Breast epithelium (tissue), 4 donors: ENCODE data around the gene PLD3. TPM values are rescaled to one million over a fixed set of nuclear protein-coding genes. Genes with fewer than 3 reads are reported as not detected.
"Not testable (repeated sequence)": the region's sequence is repeated elsewhere in the genome, so short reads cannot be mapped to it uniquely, and the experiment has no call there.

Experiments used
- DNase-seq, 2 donors: peaks; one replicate each; pipeline ENCODE4 v3.0.0-alpha.2; 2019; ENCODE audit warnings: low spot score in 2 of 2
- H3K27ac ChIP-seq, 2 donors: fragments of 200-600 bp; sonication (generic) in 1 of 2; one replicate each; pipeline ENCODE4 v1.5.1; 2016 to 2019; ENCODE audit warnings: mild to moderate bottlenecking in 1 of 2
- H3K27me3 ChIP-seq, 2 donors: fragments of 200-600 bp; sonication (generic) in 1 of 2; one replicate each; pipeline versions ENCODE4 v1.5.1 to v1.6.0; 2017 to 2019; ENCODE audit warnings: control low read depth in 1 of 2, mild to moderate bottlenecking in 1 of 2
- H3K36me3 ChIP-seq: fragments of 200-600 bp; one replicate; pipeline ENCODE4 v1.5.1; 2019
- H3K4me1 ChIP-seq, 2 donors: fragments of 200-600 bp; sonication (generic); one replicate each; pipeline ENCODE4 v1.5.1; 2016 to 2019; ENCODE audit warnings: control low read depth in 1 of 2
- H3K4me3 ChIP-seq, 3 donors: fragments of 200-600 bp; sonication (generic); 1 replicate in 2 of 3; 2 replicates in 1 of 3; pipeline ENCODE4 v1.5.1; 2016 to 2019; ENCODE audit warnings: mild to moderate bottlenecking in 3 of 3, moderate library complexity in 2 of 3
- H3K9me3 ChIP-seq, 2 donors: fragments of 200-600 bp; sonication (generic) in 1 of 2; one replicate each; pipeline ENCODE4 v1.5.1; 2016 to 2019; ENCODE audit warnings: control low read depth in 1 of 2
- CTCF ChIP-seq, 3 donors: fragments of 450-650 bp; IDR thresholded peaks; one replicate each; pipeline ENCODE4 v1.5.1; 2016 to 2017; ENCODE audit warnings: antibody characterized with exemption in 3 of 3, mild to moderate bottlenecking in 3 of 3, moderate library complexity in 3 of 3
- POLR2A ChIP-seq: fragments of 450-650 bp; IDR thresholded peaks from one replicate; pipeline ENCODE4 v1.6.1; 2016; ENCODE audit warnings: antibody characterized with exemption, mild to moderate bottlenecking, moderate library complexity
- POLR2AphosphoS5 ChIP-seq, 3 donors: sonication (generic); formaldehyde crosslinking; IDR thresholded peaks; one replicate each; pipeline ENCODE4 v1.6.1; 2017; ENCODE audit warnings: antibody characterized with exemption in 3 of 3
- intact Hi-C: fragments of 100-400 bp; cut with DNase I; formaldehyde crosslinking; loops from one replicate; pipeline ENCODE4 v1.15.1; 2023; ENCODE audit warnings: low total_unique reads
- total RNA-seq, 3 donors: library from RNA; depleted of rRNA; stranded (reverse); fragments of >200 nt; gene quantifications; one replicate each; pipeline ENCODE4 v1.1.0, GENCODE V29; 2016

The PLD3 gene
- total RNA-seq, 3 donors from 2014 or later: 165 to 473 (median 221) TPM

DNA sequence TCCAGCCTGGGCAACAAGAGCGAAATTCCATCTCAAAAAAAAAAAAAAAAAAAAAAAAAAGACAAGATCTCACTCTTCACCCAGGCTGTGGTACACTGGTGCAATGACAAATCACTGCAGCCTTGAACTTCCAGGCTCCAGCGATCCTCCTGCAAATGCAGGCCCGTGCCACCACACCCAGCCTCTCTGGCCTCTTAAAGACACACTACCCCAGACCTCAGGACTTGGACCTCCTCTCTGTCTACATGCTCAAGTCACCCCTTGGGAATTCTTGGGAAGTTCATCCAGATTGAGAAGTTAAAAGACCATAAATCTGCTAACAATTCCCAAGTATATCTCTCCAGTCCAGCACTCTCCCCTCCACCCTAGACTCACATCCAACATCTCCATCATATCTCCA is 52.1 kb downstream of the PLD3 start:
- no peak overlapping the region for H3K27ac ChIP-seq
- H3K36me3 ChIP-seq: no peaks in the 10 kb centered on the region
- H3K9me3 ChIP-seq: no peaks in the 10 kb centered on the region
- no peaks in the 10 kb centered on the region for H3K4me1 ChIP-seq
- intact Hi-C loops: no loop called here
- no peak for DNase-seq
- TF ChIP-seq CTCF (IDR thresholded peaks at IDR 0.05): no peak
- no peak for TF ChIP-seq POLR2A
- TF ChIP-seq POLR2AphosphoS5 (IDR thresholded peaks at IDR 0.05): no peak
- no peaks in the 10 kb centered on the region for H3K27me3 ChIP-seq
- H3K4me3 ChIP-seq: no peak overlapping the region

DNA sequence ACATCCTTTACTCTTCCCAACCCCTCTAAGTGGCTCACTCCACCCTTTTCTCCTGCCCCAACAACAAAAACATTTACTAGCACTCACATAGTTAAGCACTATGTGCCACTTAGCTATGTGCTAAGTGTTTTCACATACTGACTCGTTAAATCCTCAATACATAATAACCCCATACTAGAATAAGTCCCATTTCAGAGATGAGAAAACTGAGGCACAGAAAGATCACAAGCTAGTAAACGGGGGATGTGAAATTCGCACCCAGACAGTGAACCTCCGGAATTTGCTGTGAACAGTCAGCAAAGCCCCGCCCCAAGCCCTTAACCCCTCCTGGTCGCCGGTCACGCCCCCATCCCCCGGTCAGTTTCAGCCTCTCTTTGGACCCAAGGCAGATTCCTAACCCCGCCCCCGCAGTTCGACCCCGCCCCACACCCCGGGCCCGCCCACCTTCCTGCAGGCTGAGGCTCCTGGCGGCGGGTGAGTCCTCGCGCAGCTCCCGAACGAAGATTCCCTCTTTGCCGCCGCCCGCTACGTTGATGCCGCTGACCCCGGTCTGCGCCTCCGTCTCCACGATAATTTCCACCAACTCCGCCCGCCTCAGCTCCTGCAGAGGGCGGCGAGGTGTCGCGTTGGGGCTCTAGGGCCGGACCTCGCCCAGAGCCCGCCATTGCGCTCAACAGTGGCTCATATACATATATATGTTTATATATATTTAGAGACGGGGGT is 54.9 kb downstream of the PLD3 start:
- DNase-seq: peak; percentile 86 to 93
- Histone ChIP-seq H3K27ac (peak overlapping the region; percentile 88 to 91), H3K9me3 (no peaks in the 10 kb centered on the region), H3K4me3 (peak overlapping the region; percentile 55 to 81 (median 68)), H3K27me3 (no peaks in the 10 kb centered on the region), H3K4me1 (no peaks in the 10 kb centered on the region), H3K36me3 (no peaks in the 10 kb centered on the region)
- peak in 2 of 3 donors; percentile 14 to 44 for TF ChIP-seq POLR2AphosphoS5 (IDR thresholded peaks at IDR 0.05)
- TF ChIP-seq CTCF (IDR thresholded peaks at IDR 0.05): peak in 1 of 3 donors; percentile 15
- no peak for TF ChIP-seq POLR2A
- intact Hi-C loops: no loop called here

DNA sequence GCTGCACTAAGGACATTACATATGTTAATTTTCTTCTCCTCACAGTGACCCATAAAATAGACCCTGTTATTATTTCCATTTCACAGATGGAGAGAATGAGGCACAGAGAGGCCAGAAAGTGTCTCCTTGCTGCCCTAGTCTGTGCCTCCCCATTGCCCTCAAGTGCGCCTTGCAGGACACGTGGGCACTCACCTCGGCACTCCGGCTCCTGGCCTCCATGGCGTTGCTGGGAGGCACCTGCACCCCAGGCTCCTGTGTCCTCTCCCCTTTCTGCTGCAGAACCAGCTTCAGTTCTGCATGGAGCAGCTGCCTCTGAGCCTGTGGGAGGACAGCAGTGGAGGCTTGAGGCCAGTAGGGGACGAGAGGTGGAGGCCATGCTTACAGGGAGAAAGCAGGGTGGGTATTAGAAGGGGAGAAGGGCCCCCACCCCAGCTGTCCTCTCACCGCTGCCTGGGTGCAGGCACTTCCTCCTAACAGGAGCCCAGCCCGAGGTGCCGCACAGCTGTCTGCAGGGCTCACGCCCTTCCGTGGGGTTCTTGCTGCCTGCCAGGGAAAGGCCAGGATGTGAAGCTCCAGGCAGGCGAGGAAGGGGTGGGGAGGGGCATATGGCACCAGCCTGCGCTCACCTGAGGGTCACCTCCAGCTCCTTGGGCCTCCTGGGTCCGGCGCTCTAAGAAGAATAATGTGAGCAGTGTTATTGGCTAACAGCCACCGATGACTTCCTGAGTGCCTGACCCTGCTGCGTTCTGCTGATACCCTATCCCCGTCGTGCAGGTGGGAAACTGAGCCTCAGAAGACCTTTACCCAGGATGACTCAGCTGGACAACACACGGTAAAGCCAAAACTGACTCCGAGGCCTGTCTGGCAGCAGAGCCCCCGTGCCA is 59.5 kb downstream of the PLD3 start:
- no peak for DNase-seq
- H3K36me3 ChIP-seq: no peaks in the 10 kb centered on the region
- no peak for TF ChIP-seq CTCF (IDR thresholded peaks at IDR 0.05)
- TF ChIP-seq POLR2AphosphoS5 (IDR thresholded peaks at IDR 0.05): no peak
- no peak for TF ChIP-seq POLR2A
- intact Hi-C loops: no loop called here
- H3K27me3 ChIP-seq: no peaks in the 10 kb centered on the region
- H3K9me3 ChIP-seq: no peaks in the 10 kb centered on the region
- H3K27ac ChIP-seq: no peak overlapping the region
- no peaks in the 10 kb centered on the region for H3K4me1 ChIP-seq
- no peak overlapping the region for H3K4me3 ChIP-seq

- H3K9me3 ChIP-seq, DNase-seq, H3K27ac ChIP-seq, H3K36me3 ChIP-seq, H3K27me3 ChIP-seq, intact Hi-C loops, H3K4me1 ChIP-seq, H3K4me3 ChIP-seq: not testable (repeated sequence)
Measured at GRCh38 chr19:40408598-40408925, 60.1 kb downstream of the PLD3 start.

- H3K27ac ChIP-seq: peak overlapping the region in 1 of 2 donors; percentile 72
- DNase-seq: no peak
- no peak overlapping the region for H3K4me3 ChIP-seq
Measured at GRCh38 chr19:40410030-40410389, 61.5 kb downstream of the PLD3 start.

More at GRCh38 chr19:40410030-40410389, 61.5 kb downstream of the PLD3 start:
- no peaks in the 10 kb centered on the region for H3K9me3 ChIP-seq
- intact Hi-C loops: no loop called here
- no peaks in the 10 kb centered on the region for H3K36me3 ChIP-seq
- no peaks in the 10 kb centered on the region for H3K27me3 ChIP-seq
- no peak for TF ChIP-seq POLR2AphosphoS5 (IDR thresholded peaks at IDR 0.05)
- TF ChIP-seq CTCF (IDR thresholded peaks at IDR 0.05): no peak
- H3K4me1 ChIP-seq: peaks cover 0 to 6% of the 10 kb centered on the region in 2 donors
